D721Med (cell line): Measurements from ENCODE around the gene PSMB4.
"Not testable (repeated sequence)": the region's sequence is repeated elsewhere in the genome, so short reads cannot be mapped to it uniquely, and the experiment has no call there.

Experiments used
- DNase-seq: peaks from one replicate; pipeline ENCODE4 v3.0.0; 2011; ENCODE audit warnings: low spot score; ENCODE audit not compliant: insufficient read length
- FAIRE-seq: peaks from 2 replicates; lab custom pipeline; 2011; peaks lifted over from hg19 to GRCh38; lab: Jason Lieb, UNC
- TF ChIP-seq, protein P1 (sequence below): IDR thresholded peaks from 2 replicates; pipeline ENCODE4 v1.5.1; 2012; ENCODE audit warnings: mild to moderate bottlenecking, control low read depth; ENCODE audit not compliant: insufficient read depth; ENCODE audit errors: missing control alignments

Gene PSMB4

DNA sequence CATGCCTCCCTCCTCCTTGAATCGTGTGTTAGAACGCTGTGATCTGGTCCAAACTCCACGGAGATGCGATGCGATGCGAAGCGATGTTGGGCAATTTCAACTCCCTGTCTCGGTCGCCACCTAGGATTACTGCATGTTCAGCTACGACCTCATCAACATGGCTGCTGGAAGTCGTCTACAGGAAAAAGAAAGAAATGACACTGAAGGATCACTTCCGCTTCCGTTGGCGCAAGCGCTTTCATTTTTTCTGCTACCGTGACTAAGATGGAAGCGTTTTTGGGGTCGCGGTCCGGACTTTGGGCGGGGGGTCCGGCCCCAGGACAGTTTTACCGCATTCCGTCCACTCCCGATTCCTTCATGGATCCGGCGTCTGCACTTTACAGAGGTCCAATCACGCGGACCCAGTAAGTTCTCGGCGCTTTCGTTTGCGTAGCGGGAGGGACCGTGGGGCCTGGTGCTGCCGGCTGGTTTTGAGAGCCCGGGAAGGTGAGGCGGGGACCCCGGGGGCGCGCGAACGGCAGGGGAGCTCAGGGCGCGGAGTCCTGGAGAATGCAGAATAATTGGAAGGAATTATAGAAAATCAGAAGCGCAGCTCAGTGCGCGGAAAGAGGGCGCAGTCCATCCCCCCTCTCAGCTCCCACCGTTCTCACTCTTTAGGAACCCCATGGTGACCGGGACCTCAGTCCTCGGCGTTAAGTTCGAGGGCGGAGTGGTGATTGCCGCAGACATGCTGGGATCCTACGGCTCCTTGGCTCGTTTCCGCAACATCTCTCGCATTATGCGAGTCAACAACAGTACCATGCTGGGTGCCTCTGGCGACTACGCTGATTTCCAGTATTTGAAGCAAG is at the start of gene PSMB4:
PSMB4 (plus strand) TSS at position 250 of the 848 bp plus-strand sequence; CDS start at position 265, 15 bp downstream.
- TF ChIP-seq, protein P1, sequence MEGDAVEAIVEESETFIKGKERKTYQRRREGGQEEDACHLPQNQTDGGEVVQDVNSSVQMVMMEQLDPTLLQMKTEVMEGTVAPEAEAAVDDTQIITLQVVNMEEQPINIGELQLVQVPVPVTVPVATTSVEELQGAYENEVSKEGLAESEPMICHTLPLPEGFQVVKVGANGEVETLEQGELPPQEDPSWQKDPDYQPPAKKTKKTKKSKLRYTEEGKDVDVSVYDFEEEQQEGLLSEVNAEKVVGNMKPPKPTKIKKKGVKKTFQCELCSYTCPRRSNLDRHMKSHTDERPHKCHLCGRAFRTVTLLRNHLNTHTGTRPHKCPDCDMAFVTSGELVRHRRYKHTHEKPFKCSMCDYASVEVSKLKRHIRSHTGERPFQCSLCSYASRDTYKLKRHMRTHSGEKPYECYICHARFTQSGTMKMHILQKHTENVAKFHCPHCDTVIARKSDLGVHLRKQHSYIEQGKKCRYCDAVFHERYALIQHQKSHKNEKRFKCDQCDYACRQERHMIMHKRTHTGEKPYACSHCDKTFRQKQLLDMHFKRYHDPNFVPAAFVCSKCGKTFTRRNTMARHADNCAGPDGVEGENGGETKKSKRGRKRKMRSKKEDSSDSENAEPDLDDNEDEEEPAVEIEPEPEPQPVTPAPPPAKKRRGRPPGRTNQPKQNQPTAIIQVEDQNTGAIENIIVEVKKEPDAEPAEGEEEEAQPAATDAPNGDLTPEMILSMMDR, result peak; percentile 57
- peak; percentile 89 for FAIRE-seq
- peak; percentile 90 for DNase-seq

DNA sequence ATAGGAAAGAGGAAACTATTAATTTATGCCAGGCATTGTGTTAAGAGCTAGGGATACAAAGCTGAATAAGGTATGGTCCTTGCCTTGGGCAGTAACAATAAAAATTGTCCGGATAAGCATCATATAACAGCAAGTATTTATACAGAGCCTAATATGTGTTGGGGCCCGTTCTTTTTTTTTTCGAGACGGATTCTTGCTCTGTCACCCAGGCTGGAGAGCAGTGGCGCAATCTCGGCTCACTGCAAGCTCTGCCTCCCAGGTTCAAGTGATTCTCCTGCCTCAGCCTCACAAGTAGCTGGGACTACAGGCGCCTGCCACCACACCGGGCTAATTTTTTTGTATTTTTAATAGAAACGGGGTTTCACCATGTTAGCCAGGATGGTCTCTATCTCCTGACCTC is 49.0 kb upstream of the PSMB4 start:
- not testable (repeated sequence) for FAIRE-seq

GRCh38 chr1:151352021-151352718 is 47.2 kb upstream of the PSMB4 start:
- TF ChIP-seq, protein P1, result no peak
- no peak for FAIRE-seq
- no peak for DNase-seq

More for the DNA sequence above, 49.0 kb upstream of the PSMB4 start:
- DNase-seq, result not testable (repeated sequence)

DNA sequence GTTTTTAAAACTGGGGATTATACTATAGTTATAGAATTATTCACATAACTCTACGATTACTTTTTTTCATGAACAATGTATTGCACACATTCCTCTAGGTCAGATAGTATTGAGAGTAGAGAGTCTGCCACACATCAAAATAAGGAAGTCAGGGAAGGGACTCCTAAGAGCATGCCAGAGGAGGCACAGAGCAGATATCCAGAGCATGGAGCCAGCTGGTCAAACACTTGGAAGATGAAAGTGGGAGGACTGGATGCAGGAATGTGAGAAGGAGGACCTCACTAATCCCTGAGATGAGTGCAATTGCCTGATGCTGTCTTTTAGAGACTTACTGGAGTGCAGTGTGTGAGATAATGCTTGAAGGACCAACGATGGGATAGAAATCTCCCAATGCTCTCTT is 42.7 kb upstream of the PSMB4 start:
- FAIRE-seq (no peak), DNase-seq (no peak)
- TF ChIP-seq, protein P1, result no peak

GRCh38 chr1:151361883-151362282 is 37.5 kb upstream of the PSMB4 start:
- TF ChIP-seq, protein P1, result no peak
- DNase-seq, result no peak
- FAIRE-seq, result no peak

DNA sequence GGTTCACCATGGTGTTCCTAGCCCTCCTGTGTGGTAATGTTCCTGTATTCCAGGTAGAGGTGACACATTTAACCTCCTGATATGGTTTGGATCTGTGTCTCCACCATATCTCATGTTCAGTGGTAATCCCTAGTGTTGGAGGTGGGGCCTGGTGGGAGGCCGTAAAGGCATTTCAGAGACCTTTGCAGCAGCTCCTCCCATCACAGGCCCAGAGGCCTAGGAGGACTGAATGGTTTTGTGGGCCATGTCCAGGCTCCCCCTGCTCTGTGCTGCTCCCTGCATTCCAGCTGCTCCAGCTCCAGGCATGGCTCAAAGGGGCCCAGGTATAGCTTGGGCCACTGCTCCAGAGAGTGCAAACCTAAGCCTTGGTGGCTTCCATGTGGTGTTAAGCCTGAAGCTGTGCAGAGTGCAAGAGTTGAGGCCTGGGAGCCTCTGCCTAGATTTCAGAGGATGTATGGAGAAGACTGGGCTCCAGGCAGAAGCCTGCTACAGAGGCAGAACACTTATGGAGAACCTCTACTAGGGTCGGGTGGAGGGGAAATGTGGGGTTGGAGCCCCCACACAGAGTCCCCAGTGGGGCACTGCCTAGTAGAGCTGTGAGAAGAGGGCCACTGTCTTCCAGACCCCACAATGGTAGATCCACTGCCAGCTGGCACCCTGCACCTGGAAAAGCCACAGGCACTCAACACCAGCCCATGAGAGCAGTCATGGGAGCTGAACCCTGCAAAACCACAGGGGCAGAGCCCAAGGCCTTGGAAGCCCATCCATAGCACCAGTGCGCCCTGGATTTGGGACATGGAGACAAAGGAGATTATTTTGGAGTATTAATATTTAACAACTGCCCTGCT is 36.8 kb upstream of the PSMB4 start:
- DNase-seq (no peak), FAIRE-seq (no peak)
- TF ChIP-seq, protein P1, result no peak

DNA sequence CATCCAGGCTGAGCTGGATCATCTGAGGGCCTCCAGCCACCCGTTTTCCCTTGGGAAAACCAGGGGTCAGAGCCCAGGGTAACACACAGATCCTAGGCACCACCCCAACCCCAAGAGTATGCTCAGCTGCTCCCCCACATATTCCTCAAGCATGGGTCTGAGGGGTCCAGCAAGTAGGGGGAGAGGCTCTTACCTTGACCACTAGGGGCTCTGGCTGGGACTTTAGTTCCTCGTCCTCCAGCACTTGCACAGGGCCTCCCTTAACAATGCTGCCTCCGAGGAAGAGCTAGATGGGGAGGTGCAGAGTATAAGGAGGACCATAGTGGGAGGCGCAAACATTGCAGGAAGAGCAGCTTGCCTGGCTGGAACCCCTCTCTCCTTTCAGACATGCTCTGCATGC is 34.4 kb upstream of the PSMB4 start:
- TF ChIP-seq, protein P1, result no peak
- DNase-seq (no peak), FAIRE-seq (no peak)
